SK-N-SH (cell line): Measurements from ENCODE around the gene SCO2. TPM values are rescaled to one million over a fixed set of nuclear protein-coding genes. Genes with fewer than 3 reads are reported as not detected.

ENCODE experiments used
- CTCF ChIA-PET: fragments of 300-600, 350-600 bp; formaldehyde crosslinking; extraction: SDS; loops from one replicate; lab custom pipeline; 2021; lab: Yijun Ruan, JAX
- POLR2A ChIA-PET: fragments of 350-600 bp; sonication (Branson Sonifier 250); formaldehyde crosslinking; extraction: SDS; loops from one replicate; lab custom pipeline; 2020; ENCODE audit warnings: antibody characterized with exemption, inconsistent platforms; lab: Yijun Ruan, JAX
- DNase-seq: peaks from one replicate; pipeline ENCODE4 v3.0.0; 2012
- H2AFZ ChIP-seq: fragments of 200-600 bp; sonication (generic); 2 replicates; pipeline ENCODE4 v1.8.1; 2016; ENCODE audit warnings: antibody characterized with exemption, mild to moderate bottlenecking, low read depth
- H3F3A ChIP-seq: fragments of 200-600 bp; sonication (generic); replicated peaks from 2 replicates; pipeline ENCODE3; 2016; ENCODE audit warnings: antibody characterized with exemption, mild to moderate bottlenecking; ENCODE audit not compliant: insufficient read depth
- H3K27ac ChIP-seq, 2 experiments: fragments of 200-500 bp in 1 of 2; fragments of 200-600 bp in 1 of 2; sonication (Bioruptor generic) in 1 of 2; sonication (generic), shearing (Covaris generic) in 1 of 2; 2 replicates each; pipeline versions ENCODE4 v1.5.1 to v1.6.1; 2014 to 2016; ENCODE audit warnings: low read depth in 2 of 2, inconsistent platforms in 1 of 2, low read length in 1 of 2, mild to moderate bottlenecking in 1 of 2, mixed read lengths in 1 of 2
- H3K27me3 ChIP-seq: fragments of 200-600 bp; sonication (generic), shearing (Covaris generic); 2 replicates; pipeline ENCODE4 v1.6.1; 2016; ENCODE audit warnings: mixed run types; ENCODE audit not compliant: insufficient read depth
- H3K36me3 ChIP-seq, 2 experiments: fragments of 200-500 bp in 1 of 2; fragments of 200-600 bp in 1 of 2; sonication (Bioruptor generic) in 1 of 2; sonication (generic) in 1 of 2; replicated peaks in 1 of 2; 2 replicates each; pipeline versions ENCODE3 to v1.5.1; 2014 to 2016; ENCODE audit warnings: low read length in 1 of 2, mild to moderate bottlenecking in 1 of 2; ENCODE audit not compliant: insufficient read depth in 2 of 2, control insufficient read depth in 1 of 2
- H3K4me1 ChIP-seq, 2 experiments: fragments of 200-500 bp in 1 of 2; fragments of 200-600 bp in 1 of 2; sonication (Bioruptor generic) in 1 of 2; sonication (generic), shearing (Covaris generic) in 1 of 2; 2 replicates each; pipeline versions ENCODE4 v1.5.1 to v1.6.1; 2014 to 2016; ENCODE audit warnings: low read depth in 1 of 2, low read length in 1 of 2, mixed run types in 1 of 2; ENCODE audit not compliant: insufficient read depth in 2 of 2, control insufficient read depth in 1 of 2
- H3K4me2 ChIP-seq: fragments of 200-600 bp; sonication (generic), shearing (Covaris generic); 2 replicates; pipeline ENCODE4 v1.6.1; 2017; ENCODE audit warnings: mixed run types
- H3K4me3 ChIP-seq, 2 experiments: fragments of 200-500 bp in 1 of 2; fragments of 200-600 bp in 1 of 2; sonication (Bioruptor generic) in 1 of 2; sonication (generic), shearing (Covaris generic) in 1 of 2; 2 replicates each; pipeline versions ENCODE4 v1.5.1 to v1.8.1; 2014 to 2016; ENCODE audit warnings: low read depth in 2 of 2, inconsistent platforms in 1 of 2, low read length in 1 of 2, mild to moderate bottlenecking in 1 of 2, mixed read lengths in 1 of 2, moderate library complexity in 1 of 2
- H3K79me2 ChIP-seq: fragments of 200-600 bp; sonication (generic); 2 replicates; pipeline ENCODE4 v1.8.1; 2017; ENCODE audit warnings: mild to moderate bottlenecking; ENCODE audit not compliant: insufficient read depth
- H3K9ac ChIP-seq: fragments of 200-600 bp; sonication (generic); 2 replicates; pipeline ENCODE4 v1.6.1; 2017; ENCODE audit warnings: mixed run types
- H3K9me2 ChIP-seq: fragments of 200-600 bp; sonication (generic); 2 replicates; pipeline ENCODE4 v1.6.1; 2017; ENCODE audit warnings: mixed run types
- H3K9me3 ChIP-seq: fragments of 200-600 bp; sonication (generic); 2 replicates; pipeline ENCODE4 v1.6.1; 2017; ENCODE audit warnings: mixed run types, mild to moderate bottlenecking, moderate library complexity
- H4K20me1 ChIP-seq: fragments of 200-600 bp; sonication (generic); 2 replicates; pipeline ENCODE4 v1.6.1; 2017; ENCODE audit warnings: mild to moderate bottlenecking, mixed run types; ENCODE audit not compliant: insufficient read depth
- CHD2 ChIP-seq: fragments of 150-350 bp; IDR thresholded peaks from 2 replicates; pipeline ENCODE4 v1.6.1; 2018; ENCODE audit warnings: low read length; ENCODE audit not compliant: partially characterized antibody
- CTCF ChIP-seq: fragments of 200-600 bp; sonication (generic); IDR thresholded peaks from 2 replicates; pipeline ENCODE4 v1.6.1; 2017; ENCODE audit warnings: antibody characterized with exemption, mild to moderate bottlenecking, moderate library complexity
- EP300 ChIP-seq, 2 experiments: IDR thresholded peaks; 2 replicates each; pipeline versions ENCODE4 v1.4.0 to v1.6.1; 2012; ENCODE audit warnings: borderline replicate concordance in 1 of 2, low read depth in 1 of 2, low read length in 1 of 2
- EZH2phosphoT487 ChIP-seq: fragments of 200-600 bp; sonication (generic); IDR thresholded peaks from 2 replicates; pipeline ENCODE4 v1.6.1; 2017; ENCODE audit warnings: low read depth, mixed run types, mild to moderate bottlenecking, antibody characterized with exemption, moderate library complexity, borderline replicate concordance
- FOSL2 ChIP-seq: IDR thresholded peaks from 2 replicates; pipeline ENCODE4 v1.4.0; 2012; ENCODE audit warnings: low read depth, mild to moderate bottlenecking, moderate library complexity, borderline replicate concordance
- FOXM1 ChIP-seq: IDR thresholded peaks from 2 replicates; pipeline ENCODE4 v1.4.0; 2012; ENCODE audit warnings: low read depth, mild to moderate bottlenecking
- JUND ChIP-seq: IDR thresholded peaks from 2 replicates; pipeline ENCODE4 v1.4.0; 2012
- MAX ChIP-seq: IDR thresholded peaks from 2 replicates; pipeline ENCODE4 v1.4.0; 2012; ENCODE audit warnings: low read depth
- MXI1 ChIP-seq: IDR thresholded peaks from 2 replicates; pipeline ENCODE4 v1.6.1; 2012; ENCODE audit warnings: mild to moderate bottlenecking, low read depth, low read length, improper control_type of control experiment
- PBX3 ChIP-seq: IDR thresholded peaks from 2 replicates; pipeline ENCODE4; 2012
- SIN3A ChIP-seq: IDR thresholded peaks from 2 replicates; pipeline ENCODE4 v1.6.1; 2012; ENCODE audit warnings: low read depth, mild to moderate bottlenecking, low read length, moderate library complexity, borderline replicate concordance
- USF1 ChIP-seq: IDR thresholded peaks from 2 replicates; pipeline ENCODE4 v1.4.0; 2012; ENCODE audit warnings: low read depth, borderline replicate concordance
- USF2 ChIP-seq: fragments of 150-350 bp; IDR thresholded peaks from 2 replicates; pipeline ENCODE4 v1.6.1; 2017; ENCODE audit warnings: antibody characterized with exemption, low read length, low read depth, borderline replicate concordance
- ZBTB33 ChIP-seq: IDR thresholded peaks from 2 replicates; pipeline ENCODE4 v1.4.0; 2012; ENCODE audit warnings: low read depth, borderline replicate concordance
- WGBS: methylation state at CpG from one replicate; pipeline ENCODE4 v1.1.6; 2017; ENCODE audit warnings: low lambda C conversion rate; 5-methylcytosine and 5-hydroxymethylcytosine counted together
- polyA plus RNA-seq, 3 experiments: library from polyadenylated mRNA; depleted of rRNA; stranded (reverse); fragments of >200 nt; gene quantifications; 2 replicates each; pipeline ENCODE4 v1.2.3, GENCODE V29; 2012

SCO2 gene
- polyA plus RNA-seq, 1 of the 3 experiments (the other 2 are of a cell fraction): 4.0 TPM

GRCh38 chr22:50504369-50505211, 20.8 kb downstream of the SCO2 start:
- Histone ChIP-seq H3K9ac (no peak overlapping the region), H3K4me3 (no peak overlapping the region), H3K36me3 (peaks cover 0 to 18% of the 10 kb centered on the region in 2 experiments), H3K4me1 (peaks cover 7 to 14% of the 10 kb centered on the region in 2 experiments; a peak in 3 of 4 replicates), H3K27ac (no peak overlapping the region), H3K4me2 (no peak overlapping the region), H3K79me2 (peaks cover 37% of the 10 kb centered on the region), H3K27me3 (no peaks in the 10 kb centered on the region), H4K20me1 (no peaks in the 10 kb centered on the region), H3K9me2 (no peaks in the 10 kb centered on the region), H2AFZ (no peak overlapping the region), H3F3A (peaks cover 6% of the 10 kb centered on the region), H3K9me3 (no peaks in the 10 kb centered on the region)
- ChIA-PET POLR2A (no interaction called here), CTCF (interaction anchor here (0.9 kb wide), 1 partner anchor 11 kb away, joined by 5 read pairs; no protein-coding TSS in a partner anchor)
- WGBS: 97% methylated on average over 6 of the region's 44 CpGs
- no peak for TF ChIP-seq JUND
- TF ChIP-seq FOSL2: no peak
- no peak for TF ChIP-seq CTCF
- no peak for TF ChIP-seq SIN3A
- TF ChIP-seq PBX3: no peak
- no peak for TF ChIP-seq USF2
- no peak for TF ChIP-seq MXI1
- TF ChIP-seq FOXM1: no peak
- TF ChIP-seq EP300 (IDR thresholded peaks at IDR 0.05; ENCODE audit: borderline replicate concordance in 1 of 2, low read depth in 1 of 2, low read length in 1 of 2): no peak
- no peak for TF ChIP-seq MAX
- TF ChIP-seq ZBTB33: no peak
- TF ChIP-seq EZH2phosphoT487: no peak
- no peak for TF ChIP-seq USF1
- no peak for TF ChIP-seq CHD2
- no peak for DNase-seq
